Dermis blood vessel endothelial cell (primary cell): ENCODE results near the gene SERPINA1. TPM values are rescaled to one million over a fixed set of nuclear protein-coding genes. Genes with fewer than 3 reads are reported as not detected.

Experiments used
- DNase-seq: peaks from one replicate; pipeline ENCODE4 v3.0.0; 2010
- total RNA-seq: library from RNA; depleted of rRNA; stranded (reverse); fragments of >200 nt; gene quantifications from 2 replicates; pipeline ENCODE4 v1.2.3, GENCODE V29; 2014

SERPINA1 gene
- total RNA-seq, 1 donor from 2014 or later = 0.51 TPM

DNA sequence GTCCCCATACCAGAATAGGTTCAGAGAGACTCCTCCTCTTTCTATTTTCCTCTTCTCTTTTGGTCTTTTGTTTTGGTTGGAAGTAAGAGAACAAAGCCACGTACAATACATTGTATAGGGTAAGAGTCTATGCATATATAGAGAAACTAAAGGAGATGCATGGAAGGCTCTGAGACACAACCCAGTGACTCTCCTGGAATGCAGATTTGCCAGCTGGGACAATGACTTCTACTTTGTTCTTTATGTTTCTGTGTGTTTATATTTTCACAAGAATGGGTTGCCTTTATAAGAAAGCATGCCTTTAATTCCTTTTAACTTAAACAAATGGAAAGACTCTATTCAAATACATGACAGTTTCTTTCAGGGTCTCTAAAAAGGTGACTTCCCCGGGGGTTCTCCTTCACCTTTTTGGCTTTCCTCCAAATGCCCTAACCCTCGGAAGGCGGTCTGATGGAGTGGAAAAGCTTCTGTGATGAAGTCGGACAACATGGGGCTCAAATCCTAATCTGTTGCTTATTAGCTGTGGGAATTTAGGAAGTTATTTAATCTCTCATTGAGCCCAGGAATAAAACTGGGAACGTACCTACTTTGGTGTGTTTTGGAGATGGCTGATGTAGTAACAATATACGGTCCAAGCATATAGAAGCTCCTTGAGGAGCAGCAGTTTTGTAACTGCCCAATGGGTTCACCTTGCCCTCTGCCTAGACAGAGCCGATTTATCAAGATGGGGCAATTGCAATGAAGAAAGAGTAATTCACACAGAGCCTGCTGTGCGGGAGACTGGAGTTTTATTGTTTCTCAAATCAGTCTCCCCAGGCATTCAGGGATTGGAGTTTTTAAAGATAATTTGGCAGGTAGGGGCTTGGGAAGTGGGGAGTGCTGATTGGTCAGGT is 9.1 kb upstream of the SERPINA1 start:
- no peak for DNase-seq

DNA sequence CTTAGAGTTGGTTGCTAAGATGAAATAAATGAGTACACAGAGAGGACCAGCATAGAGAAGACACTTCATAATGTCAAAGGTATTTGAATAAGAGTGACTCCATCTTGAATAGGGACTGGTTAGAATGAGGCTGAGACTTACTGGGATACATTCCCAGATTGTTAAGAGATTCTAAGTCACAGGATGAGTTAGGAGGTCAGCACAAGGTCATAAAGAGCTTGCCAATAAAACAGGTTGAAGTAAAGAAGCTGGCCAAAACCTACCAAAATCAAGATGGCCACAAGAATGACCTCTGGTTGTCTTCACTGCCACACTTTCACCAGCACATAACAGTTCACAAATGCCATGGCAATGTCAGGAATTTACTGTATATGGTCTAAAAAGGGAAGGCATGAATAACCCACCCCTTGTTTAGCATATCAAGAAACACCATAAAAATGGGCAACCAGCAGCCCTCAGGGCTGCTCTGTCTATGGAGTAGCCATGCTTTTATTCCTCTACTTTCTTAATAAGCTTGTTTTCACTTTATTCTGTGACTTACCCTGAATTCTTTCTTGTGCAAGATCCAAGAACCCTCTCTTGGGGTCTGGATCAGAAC is 8.3 kb upstream of the SERPINA1 start:
- no peak for DNase-seq

DNA sequence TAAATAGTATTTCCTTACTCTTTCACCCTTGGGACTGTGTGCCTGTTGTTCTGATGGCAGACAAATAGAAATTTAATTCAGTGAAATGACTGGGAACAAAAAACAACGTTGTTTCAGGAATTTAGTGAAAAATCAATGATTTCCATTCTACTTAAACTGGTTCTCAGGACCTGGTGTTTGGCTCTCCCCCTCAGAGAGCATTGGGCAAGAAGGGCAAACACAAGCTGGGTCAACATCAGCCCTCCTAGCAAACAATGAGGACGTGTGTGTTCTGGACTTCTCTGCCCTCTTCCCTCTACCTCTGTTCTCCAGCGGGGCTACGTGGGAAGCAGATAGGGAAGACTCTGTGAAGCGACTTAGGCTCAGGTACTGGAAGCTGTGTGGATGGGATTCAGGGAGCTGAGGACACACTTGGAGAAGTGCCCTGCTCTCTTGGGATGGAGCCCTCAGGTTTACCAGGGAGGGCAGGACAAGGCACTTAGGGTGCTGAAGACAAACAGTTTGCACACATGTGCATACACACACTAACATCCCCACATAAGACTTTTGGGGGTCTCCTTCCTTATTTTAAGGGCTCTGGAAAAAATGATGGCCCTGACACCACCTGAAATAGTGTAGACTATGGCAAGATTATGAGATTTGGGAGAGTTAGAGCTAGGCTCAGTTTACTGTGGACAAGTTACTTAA is 7.6 kb upstream of the SERPINA1 start:
- DNase-seq = no peak

DNA sequence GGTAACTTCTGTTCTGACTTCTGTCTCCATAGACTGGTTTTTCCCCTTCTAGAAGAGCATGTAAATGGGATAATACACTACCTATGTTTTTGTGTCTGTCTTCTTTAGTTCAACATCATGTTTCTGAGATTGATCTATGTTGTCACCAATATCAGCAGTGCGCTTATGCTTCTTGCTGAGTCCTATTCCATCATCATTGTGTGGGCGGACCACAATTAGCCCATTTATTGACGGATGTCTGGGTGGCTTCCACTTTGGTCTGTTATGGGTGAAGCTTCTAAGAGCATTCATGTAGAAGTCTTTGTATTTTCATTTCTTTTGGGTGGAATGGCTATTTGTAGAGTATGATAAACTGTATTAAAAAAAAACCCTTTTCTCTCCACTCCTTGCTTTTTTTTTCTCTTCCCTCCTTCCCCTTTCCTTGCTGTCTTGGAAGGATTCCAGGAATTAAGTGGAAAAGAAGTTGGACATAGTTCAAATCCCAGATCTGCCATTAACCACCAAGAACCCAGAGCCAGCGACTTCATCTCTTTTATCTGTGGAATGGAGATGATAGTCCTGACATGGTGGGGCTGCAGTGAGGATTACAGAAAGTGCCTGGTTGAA is 7.0 kb upstream of the SERPINA1 start:
- no peak for DNase-seq

DNA sequence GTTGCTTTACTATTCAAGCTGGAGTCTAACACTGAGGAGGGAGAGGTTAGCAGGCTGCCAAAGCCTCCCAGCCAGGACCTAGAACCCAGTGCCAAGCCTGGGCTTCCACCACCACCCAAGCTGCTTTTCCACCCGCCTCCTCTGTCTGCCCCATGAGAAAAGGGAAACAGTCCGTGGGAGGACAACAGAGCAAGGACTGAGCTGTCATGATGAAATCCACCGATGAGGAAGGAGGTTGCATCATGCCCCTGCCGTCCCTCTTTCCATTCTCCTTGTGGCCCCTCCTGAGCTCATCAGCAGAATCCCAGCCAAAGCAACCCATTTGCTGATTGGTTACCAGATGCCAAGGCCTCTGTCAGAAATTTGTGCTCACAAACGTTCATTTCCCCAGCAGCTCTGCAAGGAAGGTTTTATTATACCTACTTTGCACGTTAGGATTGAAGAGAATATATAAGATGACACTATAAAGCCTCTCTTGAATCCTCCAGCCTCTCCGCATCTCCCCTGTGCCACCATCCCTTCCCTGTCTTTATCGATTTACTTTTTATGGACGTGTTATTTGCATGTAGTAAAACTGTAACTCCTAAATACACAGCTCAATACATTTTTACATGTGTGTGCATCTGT is 6.3 kb upstream of the SERPINA1 start:
- no peak for DNase-seq

DNA sequence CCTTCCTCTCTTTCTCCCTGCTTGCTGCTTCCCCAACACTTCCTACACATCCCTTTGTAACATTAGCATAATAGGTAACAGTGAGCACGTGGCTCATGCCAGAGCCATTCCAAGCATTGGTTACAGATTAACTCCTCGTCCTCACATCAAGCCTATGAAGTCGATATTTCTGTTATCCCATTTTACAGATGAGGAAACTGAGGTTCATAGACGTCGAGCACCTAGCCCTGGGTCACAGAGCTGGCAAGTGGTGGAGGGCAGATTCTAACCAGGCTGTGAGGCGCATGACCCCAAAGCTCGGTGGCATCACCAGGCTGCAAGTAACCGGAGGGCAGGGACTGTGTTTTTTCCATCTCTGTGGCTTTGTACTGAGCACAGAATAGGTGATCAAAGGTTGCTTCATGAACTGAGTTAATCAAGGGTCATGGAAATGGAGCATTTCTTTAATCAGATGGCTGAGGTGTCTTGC is 5.7 kb upstream of the SERPINA1 start:
- DNase-seq = no peak

DNA sequence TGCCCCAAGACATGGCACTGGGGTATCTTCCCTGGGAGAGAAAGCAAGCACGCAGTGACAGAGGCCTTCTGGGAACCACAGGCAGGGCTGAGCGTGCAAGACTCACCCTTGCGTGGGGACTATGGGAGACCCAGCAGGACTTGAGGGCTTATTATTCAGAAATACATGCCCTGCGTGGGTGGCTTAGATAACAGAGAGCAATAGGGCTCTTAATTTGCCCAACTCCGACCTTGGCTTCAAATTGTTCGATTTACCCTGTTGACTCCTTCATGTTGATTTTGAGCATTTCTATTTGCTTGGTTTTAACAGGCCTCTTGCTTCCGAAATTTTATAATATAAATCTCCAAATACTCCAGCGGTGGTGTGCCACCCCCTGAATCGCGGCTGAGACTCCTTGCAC is 5.1 kb upstream of the SERPINA1 start:
- no peak for DNase-seq

DNA sequence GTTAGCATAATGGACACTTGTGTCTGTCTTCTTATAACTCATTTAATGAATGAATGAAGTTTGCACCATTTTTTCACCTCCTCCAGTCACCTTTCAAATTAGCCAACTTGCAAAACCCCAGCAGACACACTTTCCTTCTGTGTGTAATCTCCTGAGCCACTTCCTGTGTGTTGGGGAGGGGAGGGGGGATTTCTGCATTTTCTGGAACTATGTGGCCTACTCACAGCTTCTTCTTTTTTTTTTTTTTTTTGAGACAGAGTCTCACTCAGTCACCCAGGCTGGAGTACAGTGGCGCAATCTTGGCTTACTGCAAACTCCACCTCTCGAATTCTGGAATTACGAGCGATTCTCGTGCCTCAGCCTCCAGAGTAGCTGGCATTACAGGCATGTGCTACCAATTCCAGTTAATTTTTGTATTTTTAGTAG is 4.1 kb upstream of the SERPINA1 start:
- DNase-seq = no peak

DNA sequence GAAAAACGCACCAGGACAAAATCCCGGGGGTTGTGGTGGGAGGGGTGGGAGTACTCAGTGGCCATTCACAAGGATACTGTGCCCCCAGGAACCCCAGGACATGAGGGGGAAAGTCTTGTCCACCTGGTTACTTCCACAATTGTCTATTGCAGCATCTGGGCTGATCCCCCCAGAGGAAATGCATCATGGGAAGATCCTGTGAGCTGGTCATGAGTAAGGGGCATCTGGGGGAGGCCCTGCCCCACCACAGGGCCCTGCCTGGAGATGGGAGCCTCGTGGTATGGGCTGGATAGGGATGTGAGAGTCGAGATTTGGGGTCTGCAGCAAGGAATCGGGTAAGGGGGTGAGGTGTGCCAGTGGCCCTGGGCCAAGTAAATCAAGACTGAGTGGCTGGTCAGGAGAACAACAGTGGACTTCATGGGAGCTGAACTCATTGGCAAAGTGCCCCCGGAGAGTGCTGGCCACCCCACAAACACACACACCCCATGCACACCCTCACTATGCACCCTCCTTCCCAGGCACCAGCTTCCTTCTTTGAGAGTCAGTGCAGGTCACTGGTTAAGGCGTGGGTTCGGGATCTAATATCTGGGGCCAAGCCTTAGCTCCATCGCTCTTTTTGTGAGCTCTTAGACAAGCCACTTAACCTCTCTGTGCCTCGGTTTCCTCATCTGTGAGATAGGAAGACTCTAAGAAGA is 3.0 kb upstream of the SERPINA1 start:
- no peak for DNase-seq

DNA sequence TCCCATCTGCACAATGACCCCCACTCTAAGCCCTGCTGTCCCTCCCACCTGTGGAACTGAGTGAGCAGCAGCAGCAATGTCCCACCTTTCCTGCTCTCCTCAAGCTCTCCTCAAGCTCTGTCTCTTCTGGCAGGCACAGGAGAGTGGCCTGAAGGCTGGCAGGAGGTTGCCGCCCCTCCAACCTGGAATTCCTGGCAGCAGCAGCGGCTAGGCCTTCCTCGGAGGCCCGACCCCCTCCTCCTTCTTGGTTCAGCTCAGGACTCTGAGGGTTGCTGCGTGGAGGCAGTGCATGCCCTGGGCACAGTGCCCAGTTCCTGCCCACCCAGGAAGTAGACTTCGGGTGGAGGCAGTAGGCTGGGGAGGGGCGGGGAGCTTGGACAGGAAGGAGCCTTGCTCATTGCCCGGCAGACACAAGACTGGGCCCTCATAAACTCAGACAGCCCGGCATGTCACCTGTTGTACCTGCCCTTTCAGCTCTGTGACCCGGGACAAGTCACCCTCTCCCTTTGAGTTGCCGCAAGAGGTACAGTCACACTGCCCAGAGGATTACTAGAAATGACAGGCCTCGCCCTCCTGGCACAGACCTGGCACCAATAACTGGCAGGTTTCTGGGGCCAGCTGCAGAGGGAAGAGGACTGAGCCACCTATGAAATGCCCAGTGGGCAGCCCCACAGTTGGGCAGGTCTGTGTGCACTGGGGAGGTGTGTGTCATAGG is 2.1 kb upstream of the SERPINA1 start:
- no peak for DNase-seq

DNA sequence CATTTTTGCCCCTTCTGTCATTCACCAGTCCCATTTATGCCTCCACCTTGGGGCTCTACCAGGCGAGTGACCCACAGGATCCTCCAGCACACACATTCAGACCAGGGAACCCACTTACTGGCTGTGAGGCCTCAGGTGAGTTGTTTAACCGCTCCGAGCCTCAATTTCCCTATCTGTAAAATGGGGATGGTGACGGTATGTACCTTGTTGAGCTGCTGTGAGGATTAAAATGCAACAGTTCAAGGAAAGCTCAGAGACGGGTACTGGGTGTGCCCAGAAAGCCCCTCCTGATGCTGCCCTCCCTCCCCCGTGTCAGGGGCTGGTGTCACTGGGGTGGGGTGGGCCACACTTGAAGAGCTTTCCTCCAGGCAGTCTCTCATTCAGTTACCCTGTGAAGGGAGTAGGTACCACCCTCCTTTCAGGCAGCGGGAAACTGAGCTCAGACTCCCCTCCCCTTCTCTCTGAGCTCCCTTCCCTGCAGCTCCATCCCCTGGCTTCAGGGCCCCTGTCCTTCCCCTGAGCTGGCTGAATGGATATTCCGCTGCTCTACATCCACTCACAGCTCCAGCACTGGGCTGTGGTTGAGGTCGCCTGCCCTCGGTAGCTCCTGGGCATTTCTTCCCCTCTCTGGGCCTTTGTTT is 1.4 kb upstream of the SERPINA1 start:
- DNase-seq = no peak

DNA sequence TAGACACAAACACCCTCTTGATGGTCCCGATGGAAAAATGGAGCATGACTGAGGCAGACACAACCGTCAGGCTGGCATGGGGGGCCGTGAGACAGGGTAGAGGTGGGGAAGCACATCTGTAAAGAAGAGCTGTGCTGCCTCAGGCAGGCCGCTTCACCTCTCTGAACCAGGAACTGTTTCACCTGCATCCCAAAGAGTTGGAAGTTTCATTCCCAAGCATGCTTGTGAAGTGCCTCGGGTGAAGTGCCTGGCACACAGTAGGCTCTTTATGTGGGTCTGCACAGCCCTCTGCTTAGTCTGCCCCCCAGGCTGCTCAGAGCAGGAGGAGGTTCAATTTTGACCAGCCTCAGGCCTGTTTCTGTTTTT is 685 bp upstream of the SERPINA1 start:
- no peak for DNase-seq

DNA sequence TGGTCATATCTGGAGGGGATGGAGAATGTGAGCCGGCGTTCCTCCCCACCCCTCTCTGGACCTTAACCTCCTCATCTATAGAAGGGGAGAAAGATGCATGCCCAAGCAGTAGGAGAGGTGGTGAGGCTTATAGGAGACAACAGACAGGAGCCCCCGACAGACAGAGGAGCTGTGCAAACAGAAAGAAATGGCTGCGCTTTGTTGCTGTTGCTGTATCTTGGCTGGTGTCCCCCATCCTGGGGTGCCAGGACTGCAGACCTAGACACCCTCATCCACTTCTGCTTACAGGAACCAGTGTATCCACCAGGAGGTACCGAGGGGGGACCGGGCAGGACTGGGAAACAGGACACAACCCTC is 397 bp downstream of the SERPINA1 start:
- DNase-seq = no peak

DNA sequence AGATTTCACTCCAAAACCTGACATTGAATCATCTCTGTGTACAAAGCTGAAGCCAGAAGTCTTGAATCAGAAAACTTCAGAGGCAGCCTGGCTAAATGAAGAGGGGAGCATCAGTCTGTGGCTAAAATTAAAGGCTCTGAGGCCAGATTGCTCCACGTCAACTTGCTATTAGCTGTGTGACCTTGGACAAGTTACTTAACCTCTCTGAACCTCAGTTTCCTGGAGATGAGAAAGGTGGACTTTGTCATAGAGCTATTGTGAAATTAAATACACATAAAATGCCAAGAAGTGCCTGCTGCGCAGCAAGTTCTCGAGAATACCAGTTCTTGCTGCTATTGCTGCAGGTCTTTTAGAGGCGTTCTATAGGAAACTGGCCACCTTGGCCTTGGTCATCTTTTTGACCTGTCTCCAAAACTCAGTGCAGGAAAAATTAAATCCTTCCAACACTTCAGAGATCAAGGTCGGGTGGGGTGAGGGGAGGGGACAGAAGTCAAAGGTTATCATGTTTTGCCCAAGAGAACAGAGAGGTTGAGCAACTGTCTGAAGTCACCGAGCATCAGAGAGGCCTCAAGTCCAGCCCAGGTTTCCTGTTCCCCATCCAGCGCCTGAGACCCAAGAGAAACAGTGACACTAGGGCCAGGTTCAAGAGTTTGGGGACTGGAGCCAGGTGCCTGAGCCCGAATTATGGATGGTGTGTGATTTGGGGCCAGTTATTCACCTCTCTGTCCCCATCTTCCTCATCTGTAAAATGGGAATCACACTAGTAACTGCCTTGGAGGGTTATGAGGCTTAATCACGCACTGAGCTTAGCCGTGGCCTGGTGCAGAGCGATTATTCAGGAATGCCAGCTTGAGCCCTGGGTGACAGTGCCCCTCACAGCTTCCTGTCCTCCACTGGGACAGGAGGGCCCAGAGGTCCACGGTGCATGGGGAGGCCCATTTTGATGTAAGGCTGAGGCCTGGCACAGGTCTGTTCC is 1.1 kb downstream of the SERPINA1 start:
- no peak for DNase-seq

DNA sequence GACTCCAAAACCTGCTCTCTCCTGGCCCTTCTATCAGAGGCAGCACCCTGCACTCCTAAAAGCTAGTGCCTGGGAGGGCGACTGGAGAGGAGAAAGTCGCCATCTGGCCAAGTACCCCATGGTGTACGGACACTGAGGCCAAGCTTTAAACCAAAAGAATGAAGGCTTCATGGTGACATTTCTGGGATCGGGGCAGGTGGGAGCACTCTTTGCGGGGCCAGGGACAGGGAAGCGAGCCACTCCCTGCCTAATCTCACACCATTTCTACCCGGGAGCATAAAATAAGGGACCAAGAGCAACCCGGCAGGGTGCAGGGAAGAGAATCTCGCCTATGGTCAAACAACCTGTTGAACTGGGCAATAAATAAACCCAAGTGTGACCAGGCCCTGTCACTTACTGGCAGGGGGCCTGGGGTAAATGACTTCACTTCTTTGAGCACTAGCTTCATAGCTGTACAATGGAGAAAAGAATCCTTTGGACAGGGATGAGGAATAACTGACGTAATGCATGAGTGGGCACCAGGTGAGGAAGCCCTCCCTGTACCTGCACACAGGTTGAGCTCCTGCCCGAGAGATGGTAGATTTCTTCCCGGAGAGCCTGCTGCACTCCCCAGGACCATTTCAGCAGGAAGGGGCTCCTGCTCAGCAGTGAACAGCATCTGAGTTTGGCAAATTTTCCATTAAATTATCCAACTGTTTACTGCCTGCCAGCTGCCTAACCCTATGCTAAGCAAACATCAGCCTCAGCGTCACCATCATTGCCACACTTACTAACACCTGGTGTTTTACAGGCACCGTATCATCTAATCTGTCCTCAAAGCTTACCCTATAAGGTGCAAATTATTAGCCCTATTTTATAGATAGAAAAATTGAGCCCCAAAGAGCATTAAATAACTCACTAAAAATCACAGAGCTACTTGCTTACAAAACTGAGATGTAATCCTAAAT is 2.0 kb downstream of the SERPINA1 start:
- no peak for DNase-seq

DNA sequence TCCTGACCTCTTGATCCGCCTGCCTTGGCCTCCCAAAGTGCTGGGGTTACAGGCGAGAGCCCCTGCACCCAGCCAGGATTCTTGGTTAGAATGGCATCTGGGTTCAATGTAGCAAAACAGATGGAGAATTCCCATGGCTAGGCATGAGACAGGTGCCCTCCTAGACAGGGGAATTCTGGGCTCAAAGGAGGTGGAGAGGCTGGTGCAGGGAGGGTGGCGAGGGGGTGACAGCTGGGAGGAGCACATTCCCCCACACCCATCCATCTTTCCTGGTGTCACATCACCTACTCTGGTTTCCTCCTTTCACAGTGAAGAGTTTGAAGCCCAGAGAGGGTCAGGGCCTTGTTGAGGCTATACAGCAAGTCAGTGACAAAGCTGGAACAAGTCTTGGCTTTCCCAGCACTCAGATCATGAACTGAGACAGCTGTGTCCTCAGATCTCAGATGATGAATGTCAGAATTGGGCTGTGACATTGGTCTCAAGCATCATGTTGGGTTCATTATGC is 2.8 kb downstream of the SERPINA1 start:
- no peak for DNase-seq

DNA sequence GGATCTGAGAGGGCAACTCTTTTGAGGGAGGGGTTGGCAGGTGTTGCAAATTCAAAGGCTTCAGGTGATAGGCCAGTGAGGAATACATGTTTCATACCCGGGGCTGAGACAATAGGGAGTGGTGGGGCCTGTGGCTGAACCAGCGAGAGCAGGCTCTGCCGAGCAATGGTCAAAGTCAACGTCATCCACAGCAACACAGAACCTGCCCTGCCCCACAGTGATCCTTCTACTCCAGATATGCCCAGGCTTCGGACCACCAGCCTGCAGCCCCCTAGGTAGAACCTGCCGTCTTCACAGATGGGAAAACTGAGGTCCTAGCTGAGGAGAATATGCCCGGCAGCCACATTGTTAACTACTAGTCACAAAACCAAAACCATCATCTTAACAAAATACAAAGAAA is 4.1 kb downstream of the SERPINA1 start:
- no peak for DNase-seq

DNA sequence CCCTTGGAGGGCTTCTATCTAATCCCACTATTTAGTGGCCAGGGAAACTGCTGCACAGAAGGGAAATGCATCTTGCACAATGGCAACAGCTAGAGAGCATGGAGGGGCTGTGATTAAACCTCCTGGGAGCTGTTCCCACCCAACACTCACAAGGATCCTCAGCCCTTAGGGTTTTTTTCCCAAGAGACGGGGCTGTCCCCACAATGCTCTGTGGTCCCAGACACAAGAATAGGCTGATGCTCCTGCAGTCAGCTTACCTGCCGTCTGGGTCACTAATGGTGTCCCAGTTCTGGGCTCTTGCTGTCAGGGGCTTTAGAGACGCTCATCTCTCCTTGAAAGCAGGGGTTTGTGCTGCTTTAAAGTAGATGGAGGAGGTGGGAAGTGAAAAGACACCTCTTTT is 4.6 kb downstream of the SERPINA1 start:
- no peak for DNase-seq
